Activated CD4-positive, alpha-beta T cell treated with anti-CD3 and anti-CD28 coated beads, Interleukin-2, amount 50 U/mL, for 48 hours (primary cell): ENCODE results near the gene ECM1.

Experiments used
- DNase-seq, 2 experiments: peaks; one replicate each; pipeline ENCODE4 v3.0.0-alpha.2; 2020

ECM1 gene

DNA sequence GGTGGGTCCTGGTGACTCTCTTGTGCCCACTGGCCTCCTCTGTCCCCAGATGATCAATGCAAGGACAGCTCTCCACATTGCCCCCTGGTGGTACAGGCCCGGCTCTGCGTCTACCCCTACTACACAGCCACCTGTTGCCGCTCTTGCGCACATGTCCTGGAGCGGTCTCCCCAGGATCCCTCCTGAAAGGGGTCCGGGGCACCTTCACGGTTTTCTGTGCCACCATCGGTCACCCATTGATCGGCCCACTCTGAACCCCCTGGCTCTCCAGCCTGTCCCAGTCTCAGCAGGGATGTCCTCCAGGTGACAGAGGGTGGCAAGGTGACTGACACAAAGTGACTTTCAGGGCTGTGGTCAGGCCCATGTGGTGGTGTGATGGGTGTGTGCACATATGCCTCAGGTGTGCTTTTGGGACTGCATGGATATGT lies 52.1 kb downstream of the ECM1 start:
- peak; percentile 76 to 85 for DNase-seq

DNA sequence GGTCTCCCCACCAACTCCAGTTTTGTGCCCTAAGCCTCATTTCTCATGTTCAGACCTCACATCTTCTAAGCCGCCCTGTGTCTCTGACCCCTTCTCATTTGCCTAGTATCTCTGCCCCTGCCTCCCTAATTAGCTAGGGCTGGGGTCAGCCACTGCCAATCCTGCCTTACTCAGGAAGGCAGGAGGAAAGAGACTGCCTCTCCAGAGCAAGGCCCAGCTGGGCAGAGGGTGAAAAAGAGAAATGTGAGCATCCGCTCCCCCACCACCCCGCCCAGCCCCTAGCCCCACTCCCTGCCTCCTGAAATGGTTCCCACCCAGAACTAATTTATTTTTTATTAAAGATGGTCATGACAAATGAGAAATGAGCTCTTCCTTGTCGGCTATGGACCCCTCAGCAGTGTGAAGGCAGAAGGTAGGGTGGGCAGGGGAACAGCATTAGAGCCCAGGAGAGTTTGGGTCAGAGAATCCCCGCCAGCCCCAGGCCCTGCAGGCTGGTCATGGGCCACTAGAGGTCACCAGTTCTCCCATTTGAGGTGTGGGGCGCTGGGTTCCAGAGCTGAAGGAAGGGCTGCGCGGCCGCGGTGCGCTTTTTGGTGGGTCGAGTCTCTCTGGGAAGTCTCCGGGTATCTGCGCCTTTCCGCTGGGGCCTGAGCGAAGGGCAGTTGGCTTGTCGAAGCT lies 52.8 kb downstream of the ECM1 start:
- DNase-seq, result peak; percentile 90 to 94

GRCh38 chr1:150561254-150561973 lies 53.5 kb downstream of the ECM1 start:
- DNase-seq, result peak; percentile 78 to 85

GRCh38 chr1:150561974-150562445 lies 54.1 kb downstream of the ECM1 start:
- peak; percentile 90 to 93 for DNase-seq

DNA sequence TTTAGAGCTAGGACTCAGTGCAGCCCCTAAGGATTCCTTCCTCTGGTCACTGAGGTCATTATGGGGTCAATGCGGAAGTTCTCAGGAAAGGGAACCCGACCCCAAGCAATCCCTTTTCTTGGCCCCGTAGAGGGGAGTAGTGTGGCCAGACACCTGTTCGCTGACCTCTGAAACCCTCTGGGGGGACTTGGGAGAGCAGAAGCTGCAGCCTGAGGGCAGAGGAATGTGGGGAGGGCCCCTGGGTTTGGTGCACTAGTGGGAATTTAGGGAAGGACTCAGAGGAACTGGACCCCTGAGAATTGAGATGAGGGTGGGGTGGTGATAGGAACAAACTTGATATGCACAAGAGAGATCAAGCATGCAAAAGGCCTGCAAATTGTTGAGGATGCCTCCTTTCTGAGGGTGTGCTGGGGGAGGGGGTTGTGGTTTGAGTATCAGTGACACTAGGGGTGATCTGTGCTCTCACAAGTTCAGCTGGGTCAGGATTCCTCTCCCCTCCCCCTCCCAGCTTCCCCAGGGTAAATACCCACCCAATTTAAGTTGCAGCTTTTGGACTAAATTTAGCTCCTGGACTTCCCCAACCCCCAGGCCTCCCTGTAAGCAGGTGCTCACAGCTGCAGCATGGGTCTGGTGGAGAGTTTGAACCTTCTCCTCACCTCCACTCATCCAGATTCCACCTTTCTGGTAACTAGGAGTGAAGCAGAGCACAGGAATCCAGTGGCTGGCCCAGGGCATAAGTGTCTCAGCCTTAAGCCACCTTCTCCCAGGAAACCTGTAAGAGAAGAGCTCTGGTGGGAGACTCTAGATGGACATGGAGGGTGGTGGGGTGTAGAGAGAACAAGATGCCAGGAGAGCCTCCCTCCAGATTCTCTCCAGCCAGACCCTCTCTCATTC lies 54.8 kb downstream of the ECM1 start:
- DNase-seq, result peak; percentile 81 to 86
